GM21360 (cell line): ENCODE measurements around the gene CSF1R.
"Not testable (repeated sequence)": the region's sequence is repeated elsewhere in the genome, so short reads cannot be mapped to it uniquely, and the experiment has no call there.

Experiments
- ATAC-seq: cut with Tn5 transposase; IDR thresholded peaks from one replicate; pipeline ENCODE4 v1.9.1; 2021; ENCODE audit warnings: mild to moderate bottlenecking, moderate library complexity; ENCODE audit not compliant: unreplicated experiment

CSF1R gene

GRCh38 chr5:150105928-150106615 is 19.7 kb upstream of the CSF1R start:
- ATAC-seq: no peak

GRCh38 chr5:150104550-150104870 is 18.2 kb upstream of the CSF1R start:
- ATAC-seq: no peak

GRCh38 chr5:150103678-150104549 is 17.6 kb upstream of the CSF1R start:
- ATAC-seq: no peak

GRCh38 chr5:150101023-150101422 is 14.7 kb upstream of the CSF1R start:
- ATAC-seq: no peak

GRCh38 chr5:150097152-150097551 is 10.8 kb upstream of the CSF1R start:
- ATAC-seq: no peak

GRCh38 chr5:150092159-150092787 is 5.9 kb upstream of the CSF1R start:
- ATAC-seq: peak; percentile 89

- no peak for ATAC-seq
Measured at GRCh38 chr5:150085191-150085912, 1.0 kb downstream of the CSF1R start.

GRCh38 chr5:150084754-150085153 is 1.6 kb downstream of the CSF1R start:
- not testable (repeated sequence) for ATAC-seq

- no peak for ATAC-seq
Measured at GRCh38 chr5:150082889-150083288, 3.5 kb downstream of the CSF1R start.

- peak; percentile 27 for ATAC-seq
Measured at GRCh38 chr5:150082374-150082773, 4.0 kb downstream of the CSF1R start.

- peak; percentile 90 for ATAC-seq
Measured at GRCh38 chr5:150081541-150082283, 4.6 kb downstream of the CSF1R start.

- ATAC-seq: no peak
Measured at GRCh38 chr5:150080696-150081435, 5.5 kb downstream of the CSF1R start.

- ATAC-seq: no peak
Measured at GRCh38 chr5:150079909-150080461, 6.4 kb downstream of the CSF1R start.

GRCh38 chr5:150078802-150079689 is 7.3 kb downstream of the CSF1R start:
- no peak for ATAC-seq

- no peak for ATAC-seq
Measured at GRCh38 chr5:150077996-150078801, 8.2 kb downstream of the CSF1R start.

GRCh38 chr5:150077060-150077459 is 9.3 kb downstream of the CSF1R start:
- ATAC-seq: no peak

- no peak for ATAC-seq
Measured at GRCh38 chr5:150075806-150076205, 10.5 kb downstream of the CSF1R start.

- no peak for ATAC-seq
Measured at GRCh38 chr5:150075233-150075632, 11.1 kb downstream of the CSF1R start.
